HG02970 (cell line): ENCODE results near the gene CHTOP.

Experiments
- ATAC-seq: cut with Tn5 transposase; IDR thresholded peaks from one replicate; pipeline ENCODE4 v1.9.1; 2021; ENCODE audit warnings: mild to moderate bottlenecking, moderate library complexity, moderate number of reproducible peaks; ENCODE audit not compliant: unreplicated experiment, low FRiP score

Gene CHTOP

DNA sequence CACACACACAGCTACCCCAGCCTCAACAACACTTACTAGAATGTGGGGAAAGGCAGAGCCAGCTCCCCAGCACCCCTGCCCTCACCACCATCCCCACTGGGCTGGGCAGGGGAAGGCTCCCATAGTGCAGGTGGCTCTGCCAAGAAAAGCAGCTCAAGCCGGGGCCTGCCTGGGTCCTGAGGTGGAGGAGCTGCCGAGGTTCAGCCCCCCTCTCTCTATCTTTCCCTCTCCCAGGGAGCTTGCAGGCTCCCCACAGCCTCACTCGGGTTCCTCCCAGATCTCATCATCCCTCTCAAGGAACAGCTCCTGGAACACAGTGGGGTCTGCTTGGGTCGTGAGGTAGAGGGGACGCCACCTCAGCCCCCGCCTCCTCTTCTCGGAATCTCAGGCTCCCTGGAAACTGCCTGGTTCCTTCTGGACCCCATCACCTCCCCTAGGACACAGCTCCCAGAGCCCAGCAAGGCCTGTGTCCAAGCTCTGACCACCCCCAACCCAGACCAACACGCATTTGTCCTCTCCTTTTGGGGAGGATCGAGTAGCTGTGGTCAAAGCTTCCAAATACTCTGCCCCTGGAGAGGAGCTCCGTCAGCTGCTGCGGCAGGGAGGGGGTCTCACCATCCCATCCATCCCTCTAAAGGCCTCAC lies 21.6 kb upstream of the CHTOP start:
- ATAC-seq: no peak

DNA sequence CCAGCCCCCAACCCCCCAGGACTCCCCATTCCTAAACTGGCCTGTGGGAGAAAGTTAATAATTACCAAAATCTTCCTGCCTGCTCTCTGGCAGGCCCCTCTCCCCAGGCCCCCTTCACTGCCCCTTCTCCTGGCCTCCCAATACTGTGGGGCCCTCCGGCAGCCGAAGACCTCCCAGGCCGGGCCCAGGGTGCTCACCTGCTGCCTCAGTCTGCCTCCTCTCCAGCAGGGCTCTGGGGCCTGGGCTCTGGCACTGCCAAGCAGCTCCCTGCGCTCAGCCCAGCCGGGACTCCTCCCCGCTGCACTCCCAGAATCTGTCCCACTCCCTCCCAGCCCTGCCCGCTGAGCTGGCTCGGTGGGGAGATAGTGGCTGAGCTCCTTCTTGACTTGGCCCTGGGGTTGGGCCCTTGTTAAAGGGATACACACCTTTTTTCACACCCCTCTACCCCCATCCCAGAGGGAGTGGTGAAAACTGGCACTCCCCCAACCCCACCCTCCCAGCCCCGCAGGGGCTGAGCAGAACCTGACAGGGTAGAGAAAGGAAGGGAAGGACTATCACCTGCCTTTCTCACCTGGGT lies 21.0 kb upstream of the CHTOP start, which contains the start of gene S100A16:
S100A16 (minus strand) TSS at position 383 of the 577 bp plus-strand sequence. CDS start 4,986 bp downstream, outside the sequence.
- no peak for ATAC-seq

DNA sequence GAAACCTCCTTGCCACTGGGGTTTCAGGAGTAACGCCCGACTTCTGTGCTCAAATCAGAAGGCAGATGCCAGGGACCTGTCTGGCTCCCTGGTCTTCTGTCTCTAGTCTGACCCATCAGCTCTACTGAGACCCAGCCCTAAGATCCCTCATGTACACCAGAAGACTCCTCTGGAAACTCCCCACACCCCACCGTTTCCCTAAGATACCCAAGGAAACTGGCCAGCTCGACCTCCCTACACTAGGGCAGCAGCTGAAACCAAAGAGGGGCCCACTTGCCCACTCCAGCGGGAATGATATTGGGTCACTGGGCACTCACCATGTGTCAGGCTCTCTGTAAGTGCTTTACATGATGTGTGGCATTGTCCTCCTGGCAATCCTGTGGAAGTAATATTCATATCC lies 20.5 kb upstream of the CHTOP start:
- no peak for ATAC-seq

DNA sequence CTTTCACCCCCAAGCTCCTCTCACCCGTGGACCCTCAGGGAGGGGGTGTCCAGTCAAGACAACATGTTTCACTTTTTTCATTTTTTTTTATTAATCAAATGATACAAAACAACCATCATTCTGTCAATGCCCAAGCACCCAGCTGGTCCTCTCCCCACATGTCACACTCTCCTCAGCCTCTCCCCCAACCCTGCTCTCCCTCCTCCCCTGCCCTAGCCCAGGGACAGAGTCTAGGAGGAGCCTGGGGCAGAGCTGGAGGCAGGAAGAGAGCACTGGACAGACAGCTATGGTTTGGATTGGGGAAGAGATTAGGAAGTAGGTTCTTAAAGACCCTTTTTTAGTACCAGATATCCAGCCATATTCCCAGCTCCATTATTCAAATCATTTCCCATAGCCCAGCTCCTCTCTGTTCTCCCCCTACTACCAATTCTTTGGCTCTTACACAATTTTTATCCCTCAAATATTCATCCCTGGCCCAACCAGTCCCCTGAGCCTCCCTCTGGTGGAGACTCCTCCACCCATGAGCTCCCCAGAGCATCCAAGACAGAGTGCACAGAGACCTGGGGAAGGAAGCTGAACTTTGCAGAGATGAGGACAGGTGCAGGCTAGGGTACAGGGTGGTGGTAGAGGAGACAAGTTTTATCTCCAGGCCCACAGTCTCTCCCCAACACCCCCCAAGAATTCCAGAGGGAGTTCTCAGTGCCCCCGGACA lies 19.5 kb upstream of the CHTOP start:
- ATAC-seq: no peak

DNA sequence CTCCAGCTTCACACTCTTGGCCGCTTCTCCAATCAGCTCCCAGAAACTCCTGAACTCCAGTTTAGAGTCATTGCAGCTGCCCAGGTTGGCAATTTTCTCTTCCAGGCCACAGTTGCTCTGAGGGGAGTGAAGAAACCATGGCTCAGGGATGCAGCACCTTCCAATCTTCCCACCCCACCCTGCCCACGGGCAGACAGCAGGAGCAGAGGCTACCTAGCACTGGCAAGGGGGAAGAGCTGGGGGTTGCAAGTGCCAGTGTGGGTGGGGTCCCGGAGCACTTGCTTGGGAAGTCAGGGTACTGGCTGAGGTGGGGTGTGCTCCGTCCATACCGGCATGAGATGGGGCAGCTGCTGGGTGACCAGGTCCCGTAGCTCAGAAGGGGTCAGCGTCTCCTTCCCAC lies 19.0 kb upstream of the CHTOP start:
- no peak for ATAC-seq

DNA sequence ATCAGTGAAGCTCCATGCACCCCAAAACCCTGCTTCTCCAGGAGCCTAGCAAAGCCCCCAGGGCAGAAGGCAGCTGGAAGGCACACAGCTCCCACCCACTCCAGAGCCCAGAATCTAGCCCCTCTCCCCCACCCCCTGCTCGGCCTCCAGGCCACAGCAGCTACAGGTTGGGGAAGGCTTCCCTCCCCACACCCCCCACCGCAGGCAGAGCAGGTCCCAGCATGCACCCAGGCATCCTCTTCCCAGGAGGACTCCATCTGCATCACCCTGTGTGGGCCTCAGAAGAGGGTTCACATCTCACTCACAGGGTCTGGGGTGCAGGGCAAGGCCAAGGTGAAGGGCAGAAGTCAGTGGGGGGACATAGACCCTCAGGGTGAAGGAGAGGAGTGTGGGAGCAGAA lies 18.5 kb upstream of the CHTOP start:
- ATAC-seq: no peak

DNA sequence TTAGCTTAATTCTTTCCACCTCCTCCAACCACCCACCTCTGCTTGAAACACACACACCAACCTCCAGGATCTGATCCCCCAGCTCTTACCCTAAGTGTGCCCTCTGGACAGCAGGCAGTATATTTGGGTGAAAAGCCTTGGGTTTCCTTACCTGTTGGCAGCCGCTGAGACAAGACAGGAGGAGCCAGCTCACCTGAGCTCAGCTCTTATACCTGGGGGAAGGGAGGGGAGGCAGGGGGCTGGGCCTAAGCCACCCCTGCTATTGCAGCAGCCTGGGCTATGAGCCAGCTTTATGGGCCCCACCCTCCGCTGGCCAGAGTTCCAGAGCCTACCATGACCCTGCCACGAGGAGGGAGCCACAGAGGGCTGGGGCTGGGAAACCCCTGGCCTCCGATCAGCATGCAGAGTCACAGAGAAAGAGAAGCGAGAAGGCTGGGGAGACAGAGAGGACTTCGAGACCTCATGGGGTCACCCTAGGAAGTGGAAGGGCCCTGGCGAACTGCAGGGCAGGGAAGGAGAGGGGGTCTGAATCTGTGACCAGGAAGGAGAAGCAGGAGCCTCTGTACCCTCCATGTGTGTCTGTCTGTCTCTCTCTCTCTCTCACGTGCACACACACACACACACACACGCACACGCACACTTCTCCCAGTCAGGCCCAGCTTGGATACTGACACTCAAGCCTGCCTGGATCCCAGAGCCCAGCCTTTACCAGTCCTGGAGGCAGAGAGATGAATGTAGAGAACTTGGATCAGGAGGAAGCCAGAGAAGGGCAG lies 17.5 kb upstream of the CHTOP start, which contains the start of gene S100A14:
S100A14 (minus strand) TSS at position 182 of the 773 bp plus-strand sequence. CDS start 467 bp downstream, outside the sequence.
- ATAC-seq: no peak

DNA sequence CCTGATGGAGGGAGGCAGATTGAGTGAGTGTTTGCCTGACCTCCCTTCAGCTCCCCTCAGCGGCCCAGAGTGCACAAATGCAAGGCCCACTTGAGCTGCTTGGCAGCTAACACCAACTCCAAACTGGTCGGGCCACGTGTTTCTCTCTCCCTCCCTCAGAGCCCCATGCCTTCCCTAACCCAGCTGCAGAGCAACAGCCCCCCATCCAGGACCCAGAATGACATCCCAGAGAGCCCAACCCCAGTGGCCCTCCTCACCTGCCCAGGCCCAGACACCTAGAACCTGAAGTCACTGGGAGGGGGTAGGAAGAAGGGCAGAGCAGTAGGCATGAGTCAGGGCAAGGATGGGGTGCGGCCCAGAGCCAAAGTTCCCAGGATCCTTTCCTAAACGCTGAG lies 17.0 kb upstream of the CHTOP start:
- no peak for ATAC-seq

DNA sequence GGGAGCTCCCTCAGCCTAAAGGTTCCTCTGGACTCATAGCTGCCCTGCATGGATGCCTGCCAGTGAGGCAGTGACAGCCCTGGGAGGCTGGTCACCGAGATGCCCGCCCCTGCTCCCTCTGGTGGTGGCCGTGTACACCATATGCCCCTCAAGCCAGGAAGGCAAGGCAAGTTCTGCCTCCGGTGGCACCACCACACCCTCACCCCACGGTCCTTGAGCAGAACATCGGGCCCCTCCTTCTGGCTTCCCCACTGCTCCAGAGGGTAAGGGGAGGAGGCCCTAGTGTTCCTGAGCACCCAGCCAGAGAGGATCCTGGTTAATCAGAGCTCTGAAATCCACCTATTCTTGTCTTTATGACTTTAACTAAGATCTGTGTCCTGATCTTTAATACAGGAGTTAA lies 16.2 kb upstream of the CHTOP start:
- no peak for ATAC-seq

DNA sequence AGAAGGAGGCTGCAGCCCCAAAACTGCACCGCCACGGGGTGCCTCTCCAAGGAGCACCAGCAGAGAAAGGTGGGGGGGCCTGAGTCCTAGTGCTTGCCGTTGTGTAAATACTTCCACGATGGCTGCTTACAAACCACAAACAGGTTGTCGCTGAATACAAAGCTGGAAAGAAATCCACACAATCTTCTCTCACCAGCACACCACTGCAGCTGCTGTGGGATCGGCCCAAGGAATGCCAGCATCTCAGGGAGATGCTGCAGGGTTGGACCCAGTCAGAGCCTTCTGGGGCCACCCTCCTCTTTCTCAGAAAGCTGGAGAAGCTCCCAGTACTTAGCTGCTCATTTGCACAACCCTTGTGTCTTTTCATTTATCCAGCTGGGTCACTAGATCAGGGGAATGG lies 14.7 kb upstream of the CHTOP start:
- no peak for ATAC-seq

DNA sequence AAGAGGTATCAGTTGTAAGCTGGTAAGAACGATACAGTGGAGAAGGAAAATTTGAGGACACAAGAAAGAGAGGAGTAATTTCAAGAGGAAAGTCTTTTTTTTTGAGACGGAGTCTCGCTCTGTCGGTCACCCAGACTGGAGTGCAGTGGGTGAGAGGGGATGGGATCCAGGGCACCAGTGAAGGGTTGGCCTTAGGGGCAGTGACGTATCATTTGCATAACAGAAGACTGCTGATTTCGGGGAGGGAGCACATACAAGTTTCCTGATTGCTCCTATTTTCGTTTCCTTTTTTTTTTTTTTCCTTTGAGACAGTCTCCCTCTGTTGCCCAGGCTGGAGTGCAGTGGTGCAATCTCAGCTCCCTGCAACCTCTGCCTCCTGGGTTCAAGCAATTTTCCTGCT lies 10.8 kb upstream of the CHTOP start:
- no peak for ATAC-seq

DNA sequence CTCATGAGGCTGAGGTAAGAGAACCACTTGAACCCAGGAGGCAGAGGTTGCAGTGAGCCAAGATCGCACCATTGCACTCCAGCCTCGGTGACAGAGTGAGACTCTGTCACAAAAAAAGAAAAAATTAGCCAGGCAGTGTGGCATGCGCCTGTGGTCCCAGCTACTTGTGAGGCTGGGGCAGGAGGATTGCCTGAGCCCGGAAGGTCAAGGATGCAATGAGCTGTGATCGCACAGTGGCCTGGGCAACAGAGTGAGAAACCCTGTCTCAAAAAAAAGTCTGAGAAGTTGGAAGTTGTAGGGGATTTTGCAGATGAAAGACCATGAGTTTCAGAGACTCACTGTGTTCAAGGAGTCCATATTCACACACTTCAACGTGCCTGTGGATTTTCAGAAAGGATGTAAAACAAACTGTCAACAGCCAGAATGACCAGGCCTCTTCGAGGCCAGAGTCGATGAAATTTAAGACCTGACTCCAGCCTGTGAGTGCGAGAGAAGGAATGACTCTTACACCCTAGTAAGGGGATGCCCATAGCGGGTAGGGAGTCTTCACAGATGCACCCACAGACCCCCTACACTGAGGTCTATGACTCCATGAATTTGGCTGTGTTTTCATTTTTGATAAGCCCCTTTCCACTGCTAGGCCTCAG lies 8.8 kb upstream of the CHTOP start:
- no peak for ATAC-seq

DNA sequence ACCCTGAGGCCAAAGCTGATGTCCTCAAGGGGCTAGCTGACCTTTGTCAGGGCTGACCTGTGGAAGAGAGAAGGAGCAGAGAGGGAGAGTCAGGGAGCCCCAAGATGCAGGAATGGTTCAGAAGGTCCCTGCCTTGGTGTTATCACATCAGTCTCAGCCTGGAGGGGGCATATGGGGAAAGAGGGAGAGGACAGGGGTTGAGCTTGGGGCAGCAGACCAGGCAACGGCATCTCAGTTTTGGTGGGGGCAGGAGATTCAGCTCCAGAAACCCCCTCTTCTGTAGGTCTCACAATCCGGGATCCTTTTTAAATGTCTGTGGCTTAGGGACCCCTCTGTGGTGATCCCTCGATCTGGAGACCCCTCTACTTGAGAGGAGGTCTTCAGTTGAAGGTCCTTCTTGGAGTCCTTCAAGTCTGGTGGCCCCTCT lies 7.4 kb upstream of the CHTOP start:
- ATAC-seq: no peak

DNA sequence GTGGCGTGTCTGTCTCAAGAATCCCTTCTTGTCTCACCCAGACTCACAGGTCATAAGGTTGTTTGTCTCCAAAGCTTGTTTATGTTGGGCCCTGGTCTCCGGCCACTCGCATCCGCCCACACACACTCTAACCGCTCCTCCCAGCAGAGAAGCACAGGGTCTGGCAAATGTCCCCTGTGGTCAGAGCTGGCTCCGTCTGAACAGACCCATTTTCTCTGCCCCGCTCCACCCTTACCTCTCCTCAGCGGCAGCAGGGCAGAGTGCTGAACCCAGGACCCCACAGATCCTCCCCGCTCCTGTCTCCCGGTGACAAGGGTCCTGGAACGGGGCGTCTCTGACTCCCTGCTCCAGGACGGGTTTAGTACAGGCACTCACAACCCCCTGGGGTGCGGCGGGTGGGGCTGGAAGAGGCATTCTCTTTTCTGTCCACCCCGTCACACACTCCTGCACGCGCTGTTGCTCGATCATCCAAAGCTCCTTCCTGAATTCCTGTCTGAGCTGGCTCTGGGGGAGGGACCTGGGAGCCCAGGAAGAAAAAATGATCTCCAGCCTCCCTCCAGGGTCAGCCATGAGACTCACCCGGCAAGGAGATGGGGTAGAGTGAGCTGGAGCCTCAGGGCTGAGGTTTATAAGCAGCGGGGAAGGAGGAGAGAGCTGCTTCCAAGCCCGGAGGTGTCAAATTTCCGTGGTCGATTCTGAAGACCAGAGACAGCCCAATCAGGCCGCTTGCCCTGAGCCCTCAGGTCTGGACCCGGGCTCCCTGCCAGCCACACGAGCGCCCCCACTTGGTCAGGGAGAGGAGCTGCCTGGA lies 6.8 kb upstream of the CHTOP start, which contains the start of gene S100A13:
S100A13 (minus strand) TSS at position 602 of the 811 bp plus-strand sequence. CDS start 1,033 bp downstream, outside the sequence.
- no peak for ATAC-seq

DNA sequence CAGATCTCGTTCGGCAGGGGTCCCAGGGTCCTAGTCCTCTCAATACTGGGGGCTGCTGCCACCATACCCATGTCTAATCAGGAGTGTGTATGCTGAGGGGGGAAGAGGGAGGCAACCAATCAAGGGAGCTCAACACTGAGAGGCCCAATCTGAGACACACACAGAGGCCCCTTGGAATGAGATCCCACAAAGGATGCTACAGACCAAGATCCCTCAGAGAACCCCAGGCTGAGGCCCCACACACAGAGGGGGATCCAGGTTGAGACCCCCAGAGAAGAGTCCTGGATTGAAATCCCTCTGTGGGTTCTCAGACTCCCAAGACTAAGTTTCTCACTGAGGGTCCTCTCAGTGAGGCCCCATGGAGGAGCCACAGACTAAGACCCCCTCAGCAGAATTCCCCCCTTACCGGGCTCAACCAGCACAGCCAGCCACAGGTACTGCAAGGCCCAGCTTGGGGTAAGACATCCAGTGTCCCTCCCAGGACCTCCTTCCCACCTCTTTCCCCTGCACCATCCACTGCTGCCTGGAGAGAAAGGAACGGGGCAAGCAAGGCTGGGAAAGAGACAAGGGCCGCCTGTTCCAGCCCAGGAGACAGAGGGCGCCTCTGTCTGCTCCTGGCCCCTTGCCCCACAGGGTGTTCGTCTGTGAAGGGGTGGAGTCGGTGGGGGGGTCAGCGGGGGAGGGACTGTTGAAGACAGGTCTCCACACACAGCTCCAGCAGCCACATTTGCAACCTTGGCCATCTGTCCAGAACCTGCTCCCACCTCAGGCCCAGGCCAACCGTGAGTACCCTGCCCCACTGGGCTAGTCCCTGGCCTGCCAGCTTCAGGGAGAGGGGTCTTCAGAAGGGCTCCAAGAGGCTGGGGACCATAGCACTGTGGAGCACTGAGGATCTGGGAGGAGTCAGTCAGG lies 5.9 kb upstream of the CHTOP start, which contains the start of gene S100A1:
S100A1 (plus strand) TSS at position 720 of the 912 bp plus-strand sequence. CDS start 2,088 bp downstream, outside the sequence.
- ATAC-seq: no peak

DNA sequence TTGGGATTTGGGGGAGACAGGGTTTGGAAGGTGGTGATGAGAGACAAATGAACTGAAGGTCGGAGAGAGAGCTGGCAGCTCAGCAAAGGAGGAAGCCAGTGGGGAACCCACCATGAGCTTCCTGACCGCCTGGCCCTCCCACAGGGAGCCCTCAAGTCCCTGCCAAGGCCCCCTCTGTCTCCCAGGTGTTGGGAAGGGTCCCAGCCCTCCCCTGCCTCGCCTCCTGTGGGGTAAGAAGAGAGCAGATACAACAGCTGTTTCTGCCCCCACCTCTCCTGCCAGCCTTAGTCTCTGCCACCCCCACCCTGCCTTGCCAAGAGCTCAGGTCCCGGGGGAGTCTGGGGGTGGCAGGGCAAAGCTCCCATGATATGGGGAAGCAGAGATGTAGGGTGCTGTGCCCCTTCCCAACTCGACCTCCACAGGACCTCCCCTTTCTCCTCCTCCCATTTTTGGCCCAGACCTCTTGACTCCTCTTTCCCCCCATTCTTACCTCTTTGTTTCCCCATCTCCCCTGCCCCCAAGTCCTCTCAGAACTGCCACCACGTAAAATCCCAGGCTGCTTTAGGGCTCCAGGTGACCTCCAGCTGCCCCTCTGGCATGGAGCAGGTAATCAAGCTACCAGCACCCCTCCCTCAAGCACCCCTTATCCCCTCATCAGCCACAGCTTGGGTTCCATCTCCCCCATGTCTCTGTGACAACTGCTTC lies 5.1 kb upstream of the CHTOP start:
- no peak for ATAC-seq

DNA sequence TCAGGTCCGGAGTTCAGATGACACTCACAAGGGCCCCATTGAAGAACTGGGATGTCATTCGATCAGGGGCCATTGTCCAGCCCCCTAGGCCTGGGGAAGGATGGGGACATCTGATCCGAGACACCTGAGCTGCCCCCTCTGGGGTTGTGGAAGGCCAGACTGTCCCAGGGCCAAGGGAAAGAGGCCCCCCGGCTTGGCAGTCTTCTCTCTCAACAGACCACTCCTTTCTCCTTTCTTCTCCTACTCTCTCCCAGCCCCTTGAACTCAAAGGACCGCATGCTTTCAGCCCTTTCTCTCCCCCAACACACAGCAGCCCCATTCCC lies 4.6 kb upstream of the CHTOP start:
- no peak for ATAC-seq

DNA sequence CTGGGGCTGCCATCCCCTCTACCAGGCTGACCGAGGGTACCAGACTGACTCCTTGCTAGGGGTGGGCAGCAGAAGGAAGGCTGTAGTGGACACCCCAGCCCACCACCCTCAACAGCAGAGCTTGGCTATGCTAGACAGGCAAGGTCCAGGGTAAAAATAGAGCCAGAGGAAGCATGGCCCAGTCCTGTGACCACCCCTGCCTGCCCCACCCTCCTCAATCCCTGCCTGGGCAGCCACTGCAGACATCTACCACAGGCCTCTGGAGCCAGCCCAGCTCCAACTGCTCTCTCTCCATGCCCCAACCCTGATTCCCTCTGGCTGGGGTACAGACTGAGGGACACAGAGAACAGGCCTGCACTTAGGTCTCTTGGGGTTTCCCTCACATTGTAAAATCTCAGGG lies 3.9 kb upstream of the CHTOP start:
- ATAC-seq: no peak
